Measurements from ENCODE around the gene PTAR1.

DNA sequence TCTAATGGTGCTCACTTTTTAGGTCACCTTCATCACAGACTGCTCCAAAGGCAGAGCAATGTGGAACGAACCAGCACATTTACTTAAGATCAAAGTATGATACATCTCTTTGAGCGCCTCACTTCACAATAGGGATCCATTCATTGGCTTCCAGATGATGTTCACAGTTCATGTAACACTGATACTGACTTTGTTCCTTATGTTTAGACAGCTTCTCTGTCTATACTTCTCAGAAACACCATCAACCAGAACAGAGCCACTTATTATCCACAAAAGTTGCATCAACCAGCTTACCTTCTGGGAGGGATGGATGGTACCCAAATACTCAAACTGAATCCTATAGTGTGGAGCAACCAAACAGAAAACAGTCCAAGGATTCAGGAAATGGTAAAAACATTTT, 4.6 kb downstream of the PTAR1 start:
- TF ChIP-seq BHLHE40 (IDR thresholded peaks at IDR 0.05; ENCODE audit: borderline replicate concordance) (no peak), FOXK2 (IDR thresholded peaks at IDR 0.05) (no peak), FOXA1 (IDR thresholded peaks at IDR 0.05) (no peak), SP1 (IDR thresholded peaks at IDR 0.05) (no peak), L3MBTL2 (conservative IDR thresholded peaks at IDR 0.05) (no peak), HDGF (IDR thresholded peaks at IDR 0.05; ENCODE audit: borderline replicate concordance) (no peak), ZNF384 (IDR thresholded peaks at IDR 0.05) (no peak), CTBP1 (IDR thresholded peaks at IDR 0.05; ENCODE audit: borderline replicate concordance) (no peak), ELF4 (IDR thresholded peaks at IDR 0.05) (no peak), SUZ12 (IDR thresholded peaks at IDR 0.05) (no peak), NFRKB (IDR thresholded peaks at IDR 0.05) (no peak)
- TF ChIP-seq, protein P1, sequence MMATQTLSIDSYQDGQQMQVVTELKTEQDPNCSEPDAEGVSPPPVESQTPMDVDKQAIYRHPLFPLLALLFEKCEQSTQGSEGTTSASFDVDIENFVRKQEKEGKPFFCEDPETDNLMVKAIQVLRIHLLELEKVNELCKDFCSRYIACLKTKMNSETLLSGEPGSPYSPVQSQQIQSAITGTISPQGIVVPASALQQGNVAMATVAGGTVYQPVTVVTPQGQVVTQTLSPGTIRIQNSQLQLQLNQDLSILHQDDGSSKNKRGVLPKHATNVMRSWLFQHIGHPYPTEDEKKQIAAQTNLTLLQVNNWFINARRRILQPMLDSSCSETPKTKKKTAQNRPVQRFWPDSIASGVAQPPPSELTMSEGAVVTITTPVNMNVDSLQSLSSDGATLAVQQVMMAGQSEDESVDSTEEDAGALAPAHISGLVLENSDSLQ (IDR thresholded peaks at IDR 0.05) = no peak
